HG02798 (cell line): ENCODE data around the gene GIMAP8.
A peak's percentile ranks its signal among the peaks of the same experiment; 100 is the strongest.
"Not testable (repeated sequence)": the region's sequence is repeated elsewhere in the genome, so short reads cannot be mapped to it uniquely, and the experiment has no call there.

Experiments used
- ATAC-seq: cut with Tn5 transposase; IDR thresholded peaks from one replicate; pipeline ENCODE4 v1.9.1; 2021; ENCODE audit warnings: mild to moderate bottlenecking; ENCODE audit not compliant: unreplicated experiment, poor library complexity

Gene GIMAP8

GRCh38 chr7:150502519-150502918, 52.1 kb downstream of the GIMAP8 start:
- no peak for ATAC-seq

- ATAC-seq = no peak
Observed at GRCh38 chr7:150503155-150503554, 52.7 kb downstream of the GIMAP8 start.

DNA sequence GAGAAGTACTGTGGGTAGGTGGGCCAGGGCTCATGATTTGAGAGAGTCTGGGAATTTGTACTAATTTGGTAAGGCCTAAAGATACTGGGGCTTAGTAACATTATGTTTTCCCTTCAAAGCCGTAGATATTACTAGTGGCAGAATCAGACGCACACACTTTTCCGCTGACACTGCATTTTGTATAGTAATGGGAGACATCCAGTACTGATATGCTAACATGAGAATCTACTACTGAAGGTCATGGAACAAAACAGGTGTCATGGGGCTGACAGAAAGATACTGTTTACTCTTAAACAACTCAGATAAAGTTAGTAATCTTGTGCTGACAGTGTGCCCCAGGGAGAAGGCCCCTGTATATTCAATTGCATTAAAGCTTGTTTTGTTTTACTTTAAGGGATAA, 53.2 kb downstream of the GIMAP8 start:
- no peak for ATAC-seq

DNA sequence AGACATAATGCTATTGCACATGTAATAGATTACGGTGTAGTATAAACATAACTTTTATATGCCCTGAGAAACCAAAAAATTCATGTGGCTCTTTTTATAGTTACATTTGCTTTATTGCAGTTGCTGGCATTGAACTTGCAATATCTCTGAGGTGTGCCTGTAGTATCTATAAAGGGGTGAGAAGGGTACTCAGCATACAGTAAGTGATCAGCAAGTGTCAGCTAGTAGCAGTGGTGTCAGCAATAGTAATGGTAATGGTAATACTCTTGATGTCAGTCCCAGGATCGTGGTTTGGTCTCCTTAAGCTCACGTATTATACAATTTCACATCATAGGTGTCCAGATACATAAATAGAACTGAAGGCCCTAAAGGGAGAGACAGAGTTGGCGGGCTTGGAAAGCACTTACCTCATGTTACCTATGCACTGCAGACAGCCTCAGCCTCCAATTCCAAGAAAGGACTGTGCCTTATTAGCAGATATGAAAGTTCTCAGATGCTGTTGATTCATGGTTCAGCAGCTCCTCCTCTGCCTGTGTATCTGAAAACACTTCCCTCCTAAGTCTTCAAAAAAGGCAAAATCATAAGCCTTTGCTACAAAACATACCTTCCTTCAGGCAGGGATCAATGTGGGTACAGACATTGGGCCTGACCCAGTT, 57.6 kb downstream of the GIMAP8 start:
- ATAC-seq = no peak

DNA sequence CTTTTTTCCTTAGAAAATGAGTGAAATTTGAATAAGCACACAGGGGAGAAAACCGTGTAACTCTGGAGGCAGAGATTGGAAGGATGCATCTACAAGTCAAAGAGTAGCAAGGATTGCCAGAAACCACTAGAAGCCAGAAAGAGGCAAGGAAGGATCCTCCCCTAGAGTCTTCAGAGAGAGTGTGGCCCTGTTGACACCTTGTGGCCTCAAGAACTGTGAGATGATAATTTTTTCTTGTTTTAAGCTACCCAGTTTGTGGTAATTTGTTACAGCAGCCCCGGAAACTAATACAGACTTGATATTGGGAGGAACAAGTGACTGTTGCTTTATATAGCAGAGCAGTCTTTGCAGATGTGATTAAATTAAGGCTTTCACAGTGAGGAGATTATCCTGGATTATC, 60.6 kb downstream of the GIMAP8 start:
- ATAC-seq = no peak

DNA sequence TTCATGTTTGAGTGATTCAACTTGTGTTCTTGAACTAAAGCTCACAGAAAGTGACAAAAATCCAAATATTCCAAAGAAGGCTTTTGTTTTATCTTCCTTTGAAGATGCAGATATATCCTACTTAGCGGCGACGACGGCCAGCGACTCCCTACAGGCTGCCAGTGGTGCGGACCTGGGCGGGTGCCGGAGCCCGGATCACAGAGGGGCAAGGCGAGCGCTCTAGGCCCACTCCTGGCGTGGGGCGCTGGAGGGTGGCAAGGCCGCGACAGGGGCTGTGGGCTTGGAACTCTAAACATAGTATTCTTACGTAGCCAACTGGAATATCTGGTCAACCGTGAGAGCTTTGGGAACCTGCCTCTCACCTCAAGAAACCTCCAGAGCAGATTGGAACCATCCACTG, 63.3 kb downstream of the GIMAP8 start:
- no peak for ATAC-seq

DNA sequence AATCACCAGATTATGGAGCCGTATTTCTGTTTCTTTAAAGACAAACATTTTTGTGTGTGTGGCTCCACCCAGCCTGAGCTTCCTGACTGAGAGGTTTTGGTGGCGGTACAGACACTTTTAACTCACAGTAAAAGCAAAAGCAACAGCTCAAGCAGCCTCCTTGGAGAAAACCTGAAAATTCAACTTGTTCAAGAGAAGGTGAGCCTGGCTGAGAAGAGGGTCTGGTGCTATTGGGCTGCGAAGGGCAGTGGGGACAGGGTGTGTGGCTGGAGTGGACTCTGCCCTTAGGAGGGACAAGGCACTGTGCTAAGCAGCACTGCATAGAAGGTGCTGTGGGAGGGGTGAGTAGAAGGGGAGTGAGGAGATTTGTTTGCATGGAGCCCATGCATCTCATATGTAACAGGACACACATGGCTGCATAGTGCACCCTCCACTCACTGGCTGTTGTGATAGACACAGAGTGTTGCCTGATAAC, 64.4 kb downstream of the GIMAP8 start, which contains the start of gene GIMAP7:
GIMAP7 (plus strand) TSS at position 125 of the 475 bp plus-strand sequence. CDS start 5,103 bp downstream, outside the sequence.
- ATAC-seq = peak; percentile 57

GRCh38 chr7:150515248-150516147, 65.1 kb downstream of the GIMAP8 start:
- no peak for ATAC-seq

DNA sequence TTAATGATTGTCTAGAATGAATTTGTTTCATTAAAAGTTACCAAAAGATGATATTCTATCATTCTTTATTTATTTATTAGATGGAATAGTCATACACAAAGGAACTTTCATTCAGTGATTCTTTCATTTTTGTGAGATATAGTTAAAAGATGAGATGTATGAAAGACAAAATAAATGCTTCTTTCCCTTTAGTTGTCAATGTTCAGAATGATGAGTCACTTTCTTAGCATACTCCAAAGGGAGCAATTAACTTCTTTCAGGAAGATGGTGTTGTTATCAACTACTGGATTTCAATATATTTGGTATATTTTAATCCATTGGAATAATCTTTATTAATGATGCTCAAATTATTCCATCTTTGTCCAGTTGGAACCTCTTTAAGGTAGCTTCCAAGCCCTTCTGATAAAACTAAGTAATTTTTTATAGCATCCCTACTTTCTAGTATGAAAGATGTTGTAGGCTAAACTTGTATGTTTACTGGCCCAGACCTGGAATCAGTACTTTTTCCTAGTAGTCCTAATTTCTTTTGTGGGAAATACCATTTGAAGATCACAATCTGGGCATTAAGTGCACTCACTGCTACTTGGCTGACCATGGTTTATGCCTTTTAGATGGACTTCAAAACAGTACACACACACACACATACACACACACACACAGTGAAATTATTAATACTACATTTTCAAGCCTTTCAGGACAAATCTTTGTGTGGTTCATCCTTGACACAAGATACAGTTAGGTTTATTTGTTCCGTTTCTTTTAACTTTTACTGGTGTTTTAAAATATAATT, 66.7 kb downstream of the GIMAP8 start:
- no peak for ATAC-seq

GRCh38 chr7:150519310-150519709, 68.9 kb downstream of the GIMAP8 start:
- no peak for ATAC-seq

DNA sequence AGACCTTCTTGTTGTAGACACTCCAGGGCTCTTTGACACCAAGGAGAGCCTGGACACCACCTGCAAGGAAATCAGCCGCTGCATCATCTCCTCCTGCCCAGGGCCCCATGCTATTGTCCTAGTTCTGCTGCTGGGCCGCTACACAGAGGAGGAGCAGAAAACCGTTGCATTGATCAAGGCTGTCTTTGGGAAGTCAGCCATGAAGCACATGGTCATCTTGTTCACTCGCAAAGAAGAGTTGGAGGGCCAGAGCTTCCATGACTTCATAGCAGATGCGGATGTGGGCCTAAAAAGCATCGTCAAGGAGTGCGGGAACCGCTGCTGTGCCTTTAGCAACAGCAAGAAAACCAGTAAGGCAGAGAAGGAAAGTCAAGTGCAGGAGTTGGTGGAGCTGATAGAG, 69.7 kb downstream of the GIMAP8 start:
- no peak for ATAC-seq

- ATAC-seq = not testable (repeated sequence)
Observed at GRCh38 chr7:150522931-150523330, 72.5 kb downstream of the GIMAP8 start.

- no peak for ATAC-seq
Observed at GRCh38 chr7:150524018-150524417, 73.6 kb downstream of the GIMAP8 start.
